NCI-H748 (cell line): ENCODE data around the gene PEG3.

Source experiments
- DNase-seq: peaks from one replicate; lab custom pipeline; 2025; ENCODE audit not compliant: unreplicated experiment; lab: John Stamatoyannopoulos, UW

PEG3 gene

DNA sequence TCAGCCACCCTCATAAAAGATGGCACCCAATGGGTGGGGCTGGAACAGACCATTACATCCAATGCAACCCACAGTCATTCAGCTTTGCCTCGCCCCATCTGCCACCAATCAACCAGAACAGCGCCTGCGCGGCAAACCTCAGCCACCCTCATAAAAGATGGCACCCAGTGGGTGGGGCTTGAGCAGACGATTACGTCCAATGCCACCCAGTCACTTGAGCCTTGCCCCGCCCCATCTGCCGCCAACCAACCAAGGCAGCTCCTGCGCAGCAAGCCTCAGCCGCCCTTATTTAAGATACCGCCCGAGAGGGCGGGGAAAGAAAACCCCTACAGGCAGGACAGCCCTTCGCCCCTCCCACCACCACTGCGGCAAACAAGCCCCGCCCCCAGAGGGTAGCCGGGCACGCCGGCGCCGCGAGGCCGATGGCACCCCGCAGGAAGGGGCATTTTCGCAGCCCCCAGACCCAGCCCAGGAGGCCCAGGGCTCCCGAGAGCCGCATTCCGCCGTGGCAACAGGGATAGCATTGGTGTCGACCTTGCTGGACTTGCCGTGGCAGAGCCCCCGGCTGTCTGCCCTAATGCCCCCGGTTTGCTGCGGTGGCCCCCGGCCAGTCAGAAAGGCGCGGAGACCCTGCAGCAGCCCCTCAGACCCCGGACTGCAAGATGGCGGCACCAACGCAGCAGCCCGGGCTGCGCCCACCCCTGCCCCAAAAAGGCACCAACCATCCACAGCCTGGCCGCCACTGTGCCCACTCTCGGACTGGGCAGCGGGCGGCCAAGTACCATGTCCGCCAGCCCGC lies 675 bp downstream of the PEG3 start:
- DNase-seq = no peak

DNA sequence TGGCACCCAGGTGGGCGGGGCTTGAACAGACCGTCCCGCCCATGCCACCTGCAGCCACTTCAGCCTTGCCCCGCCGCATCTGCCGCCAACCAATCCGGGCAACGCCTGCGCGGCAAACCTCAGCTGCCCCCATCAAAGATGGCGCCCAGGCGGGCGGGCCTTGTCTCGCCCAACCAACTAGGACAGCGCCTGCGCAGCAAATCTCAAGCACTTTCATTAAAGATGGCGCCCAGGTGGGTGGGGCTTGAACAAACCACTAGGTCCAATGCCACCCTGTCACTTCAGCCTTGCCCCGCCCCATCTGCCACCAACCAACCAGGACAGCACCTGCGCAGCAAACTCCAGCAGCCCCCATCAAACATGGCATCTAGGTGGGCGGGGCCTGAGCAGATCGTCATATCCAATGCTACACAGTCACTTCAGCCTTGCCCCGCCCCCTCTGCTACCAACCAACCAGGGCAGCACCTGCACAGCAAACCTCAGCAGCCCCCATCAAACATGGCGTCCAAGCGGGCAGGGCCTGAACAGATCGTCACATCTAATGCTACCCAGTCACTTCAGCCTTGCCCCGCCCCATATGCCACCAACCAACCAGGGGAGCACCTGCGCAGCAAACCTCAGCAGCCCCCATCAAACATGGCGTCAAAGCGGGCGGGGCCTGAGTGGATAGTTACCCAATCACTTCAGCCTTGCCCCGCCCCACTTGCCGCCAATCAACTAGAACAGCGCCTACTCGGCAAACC lies 1.4 kb downstream of the PEG3 start:
- peak; percentile 37 for DNase-seq

GRCh38 chr19:56838024-56838908 lies 2.3 kb downstream of the PEG3 start:
- DNase-seq = peak; percentile 65

DNA sequence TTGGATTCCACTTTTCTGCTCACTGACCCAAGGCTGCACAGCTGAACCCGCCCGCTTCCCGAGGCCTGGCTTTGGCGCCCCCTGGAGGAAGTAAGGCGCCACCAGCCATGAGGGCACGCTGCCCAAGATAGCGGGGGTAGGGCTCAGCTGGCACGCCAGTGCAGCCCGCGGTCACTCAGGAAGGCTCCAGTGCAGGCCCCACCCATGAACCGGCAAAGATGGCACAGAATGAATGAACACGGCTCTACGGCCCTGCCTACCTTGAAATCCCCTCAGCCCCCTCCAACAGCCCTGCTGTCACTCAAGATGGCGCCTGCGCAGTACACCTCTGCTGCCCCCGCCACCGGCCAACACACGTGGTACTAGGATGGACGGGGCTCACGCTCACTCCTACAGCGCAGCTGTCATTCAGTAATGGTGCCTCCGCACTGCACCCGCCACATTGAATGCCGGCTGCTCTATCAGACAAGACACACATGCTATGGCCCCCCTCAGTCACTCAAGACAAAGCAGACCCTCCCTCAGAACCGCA lies 3.0 kb downstream of the PEG3 start:
- peak; percentile 65 for DNase-seq

GRCh38 chr19:56837004-56837403 lies 3.5 kb downstream of the PEG3 start:
- peak; percentile 27 for DNase-seq

GRCh38 chr19:56836059-56836458 lies 4.5 kb downstream of the PEG3 start:
- no peak for DNase-seq

DNA sequence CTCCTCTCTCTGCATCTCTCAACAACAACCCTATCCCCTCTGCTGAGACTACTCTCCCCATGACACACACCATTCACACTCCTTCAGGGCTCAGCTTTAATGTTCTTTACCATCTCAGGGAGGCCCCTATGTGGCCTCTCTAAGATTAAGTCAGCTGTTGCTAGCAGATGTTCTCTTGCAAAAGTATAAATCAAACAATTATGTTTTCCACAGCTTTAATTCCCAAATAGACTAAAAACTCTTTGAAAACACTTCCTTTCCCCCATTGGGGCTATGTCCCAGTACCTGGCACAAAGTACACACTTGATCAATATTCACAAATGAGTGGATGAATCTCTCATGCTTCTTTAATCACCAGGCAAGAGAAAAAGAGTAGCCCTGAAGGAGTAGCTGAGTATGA lies 5.1 kb downstream of the PEG3 start:
- DNase-seq = no peak

GRCh38 chr19:56834564-56835375 lies 5.8 kb downstream of the PEG3 start:
- no peak for DNase-seq

DNA sequence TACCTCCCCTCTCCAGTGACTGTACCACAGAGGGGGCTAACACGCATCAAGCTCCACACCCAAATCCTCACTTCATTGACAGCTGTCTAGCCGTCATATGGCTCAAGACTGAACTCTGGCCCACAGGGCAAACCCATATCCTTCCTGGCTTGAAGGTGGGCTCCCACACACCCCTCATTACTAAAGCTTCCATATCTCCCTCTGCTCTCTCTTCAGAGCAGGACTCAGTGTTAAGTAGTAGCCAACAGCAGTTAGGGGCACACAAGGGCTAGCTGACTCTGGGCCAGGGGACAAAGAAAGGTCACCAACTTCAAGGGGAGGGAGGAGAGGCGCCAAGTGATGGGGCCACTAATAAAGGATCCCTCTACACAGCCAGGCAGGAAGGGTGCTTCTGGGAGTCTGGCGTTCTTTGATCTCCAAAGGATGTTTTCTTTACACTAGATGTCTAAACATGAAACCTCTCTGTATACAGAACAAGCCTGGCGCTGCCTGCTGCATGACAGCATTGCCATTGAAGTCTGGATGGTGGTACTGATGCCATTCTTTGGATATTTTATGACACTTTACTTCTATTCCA lies 8.1 kb downstream of the PEG3 start:
- no peak for DNase-seq

GRCh38 chr19:56831255-56831654 lies 9.3 kb downstream of the PEG3 start:
- no peak for DNase-seq

- DNase-seq = peak; percentile 7
Measured at GRCh38 chr19:56829596-56829995, 10.9 kb downstream of the PEG3 start.

GRCh38 chr19:56827708-56828107 lies 12.8 kb downstream of the PEG3 start:
- no peak for DNase-seq

DNA sequence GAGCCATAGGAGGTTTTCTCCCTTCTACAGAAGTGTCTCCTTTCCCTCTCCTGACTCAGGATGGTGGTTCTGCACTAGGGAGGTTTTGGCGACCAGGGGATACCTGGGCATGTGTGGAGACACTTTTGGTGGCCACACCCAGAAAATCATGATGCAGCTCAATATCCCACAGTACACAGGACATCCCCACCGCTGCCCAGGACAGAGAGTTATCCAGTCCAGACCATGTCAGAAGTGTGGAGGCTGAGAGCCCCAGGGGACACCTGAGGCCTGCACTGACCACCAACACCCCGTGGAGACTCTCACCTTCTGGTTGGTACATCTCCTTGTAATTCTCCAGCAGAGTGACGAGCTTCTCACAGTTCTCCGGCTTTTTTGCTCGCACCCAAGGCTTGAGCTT lies 16.6 kb downstream of the PEG3 start:
- DNase-seq = no peak

GRCh38 chr19:56823417-56823816 lies 17.1 kb downstream of the PEG3 start:
- no peak for DNase-seq

DNA sequence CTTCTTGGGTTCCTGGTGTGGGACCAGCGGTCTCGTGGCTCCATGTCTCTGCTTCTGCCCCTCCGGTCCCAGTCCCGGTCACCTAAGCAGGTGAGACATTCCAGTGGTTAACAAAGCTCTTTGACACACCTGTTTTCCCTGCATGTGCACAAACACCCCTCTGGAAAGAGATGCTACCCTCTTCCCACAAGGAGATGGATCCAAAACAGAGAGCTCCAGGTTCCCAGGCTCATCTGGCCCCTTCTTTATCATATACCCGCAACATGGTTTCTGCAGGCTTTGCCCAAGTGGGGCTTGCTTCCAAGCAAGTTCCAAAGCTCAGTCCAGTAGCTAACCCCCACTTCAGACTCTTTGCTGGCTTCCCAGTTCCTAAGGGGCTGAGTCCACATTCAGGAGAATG lies 17.8 kb downstream of the PEG3 start:
- DNase-seq = no peak

DNA sequence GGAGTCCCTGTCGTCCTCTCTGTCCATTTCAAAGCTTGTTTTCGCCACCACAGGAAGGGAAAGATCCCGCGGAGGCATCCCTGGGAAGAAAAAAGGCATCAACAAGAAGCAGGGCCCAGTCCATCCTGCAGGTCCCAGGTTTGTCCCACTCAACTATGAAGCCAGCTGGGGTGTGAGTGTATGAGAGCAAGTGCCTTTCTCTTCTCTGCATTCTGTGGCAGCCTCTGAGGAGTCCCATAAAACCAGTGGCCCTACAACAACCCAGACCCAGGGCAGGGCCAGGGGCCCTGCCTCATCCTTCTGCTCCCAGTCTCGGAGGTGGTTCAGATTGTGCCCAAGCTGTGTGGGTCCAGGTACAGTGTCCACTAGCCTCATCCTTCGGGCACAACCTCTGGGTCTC lies 18.9 kb downstream of the PEG3 start:
- no peak for DNase-seq

DNA sequence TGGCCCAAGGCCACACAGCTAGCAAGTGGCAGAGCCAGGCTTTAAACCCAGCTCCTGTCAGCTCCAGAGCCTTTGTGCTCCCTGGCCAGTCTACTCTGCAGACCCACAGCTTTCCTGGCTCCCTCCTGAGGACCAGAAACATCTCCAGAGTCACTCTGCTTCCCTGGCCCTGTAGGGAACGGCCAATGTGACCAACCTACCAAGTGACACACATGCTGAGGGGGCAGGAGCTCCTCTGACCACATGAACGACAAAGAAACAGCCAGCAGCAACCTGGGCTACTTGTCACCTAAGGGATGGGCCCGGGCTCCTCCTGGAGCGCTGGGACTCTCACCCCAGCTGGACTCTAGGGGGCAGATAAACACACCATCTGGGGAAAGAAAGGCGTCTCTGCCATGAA lies 19.3 kb downstream of the PEG3 start:
- no peak for DNase-seq

DNA sequence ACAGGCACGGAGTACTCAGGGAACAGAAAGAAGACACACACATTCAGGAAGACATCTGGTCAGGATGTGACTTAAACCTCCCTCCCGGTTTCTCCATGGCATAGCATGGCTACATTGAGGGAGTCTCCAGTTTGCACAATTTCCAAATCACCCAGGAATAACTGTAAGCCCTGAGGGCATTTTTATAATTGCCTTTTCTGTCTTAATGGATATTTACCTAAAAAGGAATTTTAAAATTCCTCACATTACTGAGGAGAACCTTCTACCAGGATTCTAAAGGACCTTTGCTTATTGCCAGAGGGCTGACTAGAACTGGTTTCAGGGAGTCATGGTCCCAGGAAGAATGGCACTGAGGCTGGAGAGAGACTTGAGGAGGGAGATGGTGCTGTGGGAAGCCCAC lies 21.4 kb downstream of the PEG3 start:
- no peak for DNase-seq

- no peak for DNase-seq
Measured at GRCh38 chr19:56814656-56815055, 25.9 kb downstream of the PEG3 start.

GRCh38 chr19:56813531-56813930 lies 27.0 kb downstream of the PEG3 start:
- no peak for DNase-seq
